GM19397 (cell line): ENCODE results near the gene LYZL6.

Experiments used
- ATAC-seq: cut with Tn5 transposase; IDR thresholded peaks from one replicate; pipeline ENCODE4 v1.9.1; 2021; ENCODE audit warnings: mild to moderate bottlenecking, moderate library complexity; ENCODE audit not compliant: unreplicated experiment

Gene LYZL6

GRCh38 chr17:35943537-35943936 lies at the start of gene LYZL6:
LYZL6 (minus strand) TSS chr17:35943713; CDS start chr17:35939356, 4,357 bp downstream.
- ATAC-seq: no peak

GRCh38 chr17:35991075-35991474 lies 47.6 kb upstream of the LYZL6 start:
- ATAC-seq: no peak

DNA sequence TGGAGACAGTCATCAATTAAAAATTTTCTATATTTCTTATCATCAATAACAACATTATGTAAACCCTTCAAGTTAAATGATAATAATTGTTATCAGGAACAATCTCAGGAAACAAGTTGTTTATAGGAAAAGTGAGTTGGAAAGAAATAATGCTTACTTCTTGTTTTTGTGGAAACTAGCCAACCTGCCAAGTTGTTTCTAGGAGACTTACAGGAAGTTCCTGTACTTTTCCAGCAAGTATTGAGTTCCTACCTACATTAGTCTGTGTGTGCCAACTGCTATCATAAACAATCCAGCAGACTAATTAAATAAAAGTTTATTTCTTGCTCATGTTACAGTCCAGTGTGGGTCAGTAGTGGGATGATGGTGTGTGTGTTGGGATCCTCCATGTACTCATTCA lies 44.7 kb upstream of the LYZL6 start:
- ATAC-seq: no peak

GRCh38 chr17:35986643-35987042 lies 43.1 kb upstream of the LYZL6 start, which contains the start of gene CCL14:
CCL14 (minus strand) TSS chr17:35986729; CDS start chr17:35986649, 80 bp downstream.
- no peak for ATAC-seq

GRCh38 chr17:35984140-35984539 lies 40.6 kb upstream of the LYZL6 start:
- ATAC-seq: no peak

DNA sequence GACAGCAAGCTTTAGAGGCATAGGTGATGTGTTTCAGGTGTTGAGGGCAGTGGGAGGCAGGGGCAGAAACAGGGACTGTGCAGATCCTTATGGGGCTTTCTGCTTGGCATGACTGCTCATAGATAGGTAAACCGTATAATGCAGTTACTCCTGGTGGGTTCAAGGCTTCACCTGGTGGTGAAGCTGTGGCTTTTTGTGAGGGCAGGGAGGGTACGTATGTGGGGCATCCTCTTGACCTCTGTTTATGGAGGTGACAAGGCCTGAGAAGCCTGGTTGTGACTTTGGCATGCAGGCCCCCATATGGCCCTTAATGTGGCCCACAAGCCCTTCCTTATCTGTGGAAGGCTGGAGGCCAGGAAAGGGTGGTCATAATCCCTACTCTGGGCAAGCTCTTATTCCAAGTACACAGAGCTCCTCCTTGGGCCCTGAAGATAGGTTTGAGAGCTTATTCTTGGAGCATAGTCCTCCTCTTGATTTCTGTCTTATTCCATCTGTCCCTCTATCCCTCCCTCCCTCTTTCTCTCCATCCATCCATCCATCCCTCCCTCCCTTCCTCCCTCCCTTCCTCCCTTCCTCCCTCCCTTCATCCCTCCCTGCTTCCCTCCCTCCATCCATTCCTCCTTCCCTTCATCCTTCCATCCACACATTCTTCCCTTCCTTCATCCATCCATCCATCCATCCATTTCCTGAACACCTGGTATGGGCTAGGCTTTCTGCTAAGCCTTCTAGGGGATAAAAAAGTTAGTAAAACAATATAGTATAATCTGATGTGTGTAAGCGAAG lies 39.1 kb upstream of the LYZL6 start:
- no peak for ATAC-seq

- ATAC-seq: no peak
Measured at GRCh38 chr17:35981908-35982330, 38.4 kb upstream of the LYZL6 start.

DNA sequence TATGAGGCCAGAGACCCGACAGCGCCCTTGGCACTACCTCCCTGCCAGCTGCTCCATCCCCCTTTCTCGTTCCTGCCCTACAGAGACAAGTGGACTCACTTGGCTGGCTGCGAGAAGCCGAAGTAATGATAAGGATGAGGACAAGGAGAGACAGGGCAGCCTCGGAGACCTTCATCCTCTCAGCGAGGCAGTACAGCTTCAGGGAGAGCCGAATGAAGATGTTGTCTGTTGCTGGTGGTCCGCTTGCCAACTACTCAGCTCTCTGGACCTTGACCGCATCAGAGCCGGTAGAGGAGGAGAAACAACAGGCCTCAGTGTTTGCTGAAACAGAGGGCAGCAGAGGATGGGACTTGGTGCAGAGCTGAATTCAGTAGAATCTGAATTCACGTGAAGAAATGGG lies 37.7 kb upstream of the LYZL6 start, which contains the start of gene CCL16:
TSS of gene CCL16 (minus strand) at position 252 of the 400 bp plus-strand sequence. CDS start at position 175, 77 bp downstream.
- ATAC-seq: no peak

DNA sequence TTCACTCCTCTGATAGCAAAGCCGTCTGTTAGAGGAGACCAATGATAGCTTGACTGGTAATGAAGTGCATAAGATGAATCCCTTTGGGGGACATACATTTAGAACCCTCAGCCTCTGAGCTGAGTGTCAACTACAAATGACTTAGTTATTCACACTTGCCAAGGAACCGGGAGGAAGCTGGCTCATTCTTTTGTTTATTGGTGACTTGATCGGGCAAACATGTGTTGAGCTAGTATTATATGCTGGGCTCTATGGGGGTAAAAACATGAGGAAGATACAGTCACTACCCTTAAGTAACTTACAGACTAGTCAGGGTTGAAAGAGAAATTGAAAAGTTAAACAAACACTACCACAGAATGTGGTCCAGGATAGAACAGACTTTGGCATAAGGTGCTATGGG lies 34.8 kb upstream of the LYZL6 start:
- ATAC-seq: no peak

- ATAC-seq: no peak
Measured at GRCh38 chr17:35977509-35977908, 34.0 kb upstream of the LYZL6 start.

GRCh38 chr17:35973333-35974260 lies 30.1 kb upstream of the LYZL6 start:
- no peak for ATAC-seq

DNA sequence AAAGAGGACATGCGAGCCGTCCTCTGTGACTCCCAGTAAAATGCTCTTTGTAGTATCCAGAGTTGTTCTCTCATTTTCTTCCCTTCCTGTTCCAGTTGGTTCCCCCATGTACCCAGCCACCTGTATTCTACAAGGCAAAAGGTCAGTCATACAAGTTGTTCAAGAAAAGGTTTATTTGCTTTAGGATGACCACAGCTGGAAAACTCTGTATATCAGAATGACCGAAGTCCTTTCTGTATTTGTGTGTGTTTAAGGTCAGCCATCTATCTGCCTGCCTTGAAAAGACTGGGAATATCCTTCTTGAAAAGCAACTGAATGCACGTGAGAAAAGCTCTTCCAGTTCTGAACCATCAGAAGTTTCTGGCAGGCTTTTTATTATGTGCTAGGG lies 29.4 kb upstream of the LYZL6 start:
- no peak for ATAC-seq

- ATAC-seq: no peak
Measured at GRCh38 chr17:35972535-35972934, 29.0 kb upstream of the LYZL6 start.

GRCh38 chr17:35972066-35972465 lies 28.6 kb upstream of the LYZL6 start:
- no peak for ATAC-seq

- ATAC-seq: no peak
Measured at GRCh38 chr17:35969558-35970380, 26.3 kb upstream of the LYZL6 start.

- no peak for ATAC-seq
Measured at GRCh38 chr17:35968520-35969054, 25.1 kb upstream of the LYZL6 start.

DNA sequence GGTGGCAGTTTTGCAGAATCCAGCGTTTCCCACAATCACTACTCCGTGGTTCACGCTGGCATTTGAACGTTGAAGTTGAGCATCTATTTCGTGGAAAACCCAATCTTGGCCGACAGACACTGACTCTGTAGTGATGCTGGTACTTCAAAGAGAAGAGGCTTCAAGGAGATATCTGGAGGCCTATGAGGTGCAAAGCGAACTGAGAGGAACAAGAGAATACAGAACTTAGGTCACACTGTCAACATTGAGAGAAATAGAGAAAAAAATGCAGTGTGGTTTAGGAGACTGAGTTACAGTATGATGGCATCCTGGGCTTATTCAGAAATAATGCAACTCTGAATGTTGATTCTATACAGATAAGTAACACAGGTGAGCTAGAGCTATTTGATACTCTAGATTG lies 21.8 kb upstream of the LYZL6 start:
- ATAC-seq: no peak

DNA sequence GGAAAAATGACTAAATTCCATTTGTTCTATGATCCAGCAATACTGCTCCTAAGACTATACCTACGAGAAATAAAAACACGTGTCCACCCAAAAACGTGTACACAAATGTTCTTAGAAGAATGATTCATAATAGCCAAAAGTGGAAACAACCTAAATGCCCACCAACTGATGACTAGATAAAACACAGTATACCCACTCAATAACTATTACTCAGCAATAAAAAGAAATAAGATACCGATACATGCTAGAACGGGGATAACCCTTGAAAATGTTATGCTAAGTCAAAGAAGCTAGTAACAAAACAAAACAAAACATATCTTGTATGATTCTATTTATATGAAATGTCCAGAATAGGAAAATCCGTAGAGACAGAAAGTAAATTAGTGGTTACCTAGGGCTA lies 20.1 kb upstream of the LYZL6 start:
- no peak for ATAC-seq

DNA sequence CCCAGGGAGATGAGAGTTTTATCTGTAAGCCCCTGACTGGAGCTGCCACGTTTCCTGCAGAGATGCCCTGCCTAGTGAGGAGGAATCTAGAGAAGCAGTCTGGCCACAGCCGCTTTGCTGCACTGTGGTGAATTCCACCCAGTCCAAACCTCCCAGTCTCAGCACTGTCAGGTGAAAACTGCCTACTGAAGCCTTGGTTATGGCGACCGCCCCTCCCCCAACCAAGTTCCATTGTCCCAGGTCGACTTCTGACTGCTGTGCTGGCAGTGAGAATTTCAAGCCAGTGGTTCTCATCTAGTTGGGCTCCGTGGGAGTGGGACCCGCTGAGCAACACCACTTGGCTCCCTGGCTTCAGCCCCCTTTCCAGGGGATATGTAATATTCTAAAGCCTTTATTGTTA lies 10.2 kb upstream of the LYZL6 start:
- no peak for ATAC-seq

- no peak for ATAC-seq
Measured at GRCh38 chr17:35949401-35949800, 5.9 kb upstream of the LYZL6 start.

GRCh38 chr17:35948092-35948491 lies 4.6 kb upstream of the LYZL6 start:
- ATAC-seq: no peak
